Lower leg skin (tissue), 4 donors: Measurements from ENCODE around the gene OLFM4. TPM values are rescaled to one million over a fixed set of nuclear protein-coding genes. Genes with fewer than 3 reads are reported as not detected.

Experiments used
- DNase-seq, 2 donors: peaks; one replicate each; pipeline ENCODE4 v3.0.0-alpha.2; 2019; ENCODE audit warnings: low spot score in 2 of 2
- H3K4me3 ChIP-seq: fragments of 200-600 bp; sonication (generic); 2 replicates; pipeline ENCODE4 v1.5.1; 2017; ENCODE audit warnings: mild to moderate bottlenecking, low read depth; ENCODE audit not compliant: poor library complexity, severe bottlenecking
- POLR2A ChIP-seq, 2 donors: fragments of 450-650 bp; IDR thresholded peaks; one replicate each; pipeline ENCODE4 v1.6.1; 2016 to 2017; ENCODE audit warnings: antibody characterized with exemption in 2 of 2, mild to moderate bottlenecking in 1 of 2, moderate library complexity in 1 of 2
- WGBS, 2 donors: methylation state at CpG; one replicate each; pipeline ENCODE4 v1.1.5; 2018; 5-methylcytosine and 5-hydroxymethylcytosine counted together
- intact Hi-C: fragments of 100-400 bp; cut with DNase I; formaldehyde crosslinking; loops from one replicate; pipeline ENCODE4 v1.15.0; 2023; ENCODE audit warnings: low total_unique reads
- total RNA-seq, 4 donors: library from RNA; depleted of rRNA; stranded (reverse); fragments of >200 nt; gene quantifications; one replicate each; pipeline ENCODE4 v1.1.0, GENCODE V29; 2016
- TF ChIP-seq, protein P1 (sequence below), 3 donors: fragments of 450-650 bp; IDR thresholded peaks; one replicate each; pipeline ENCODE4 v1.5.1; 2016; ENCODE audit warnings: antibody characterized with exemption in 3 of 3, mild to moderate bottlenecking in 3 of 3, moderate library complexity in 2 of 3

OLFM4 gene
- total RNA-seq, 4 donors from 2014 or later = 0.34 to 0.88 (median 0.51) TPM

DNA sequence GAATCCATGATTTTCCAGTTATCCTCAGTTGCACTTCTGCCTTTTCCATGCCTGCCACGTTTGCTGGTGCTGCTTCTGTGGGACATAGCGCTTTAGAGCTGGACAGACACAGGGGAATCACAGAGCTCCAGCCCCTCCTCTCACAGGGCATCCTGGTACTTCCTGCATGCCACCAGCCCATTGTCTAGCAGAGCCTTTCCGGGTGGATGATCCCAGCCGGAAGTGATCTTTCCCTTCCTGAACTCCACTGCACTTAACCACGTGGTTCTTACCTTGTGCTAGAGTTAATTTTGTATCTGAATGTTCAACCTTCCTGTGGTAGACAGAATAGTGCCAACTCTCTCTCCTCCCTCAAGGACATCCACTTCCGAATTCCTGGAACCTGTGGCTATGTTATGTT, 12.6 kb upstream of the OLFM4 start:
- DNase-seq = no peak
- 76 to 78% methylated on average over 6 of the region's 6 CpGs for WGBS, 2 donors
- intact Hi-C loops = no loop called here
- no peak for TF ChIP-seq POLR2A (IDR thresholded peaks at IDR 0.05)
- TF ChIP-seq, protein P1, sequence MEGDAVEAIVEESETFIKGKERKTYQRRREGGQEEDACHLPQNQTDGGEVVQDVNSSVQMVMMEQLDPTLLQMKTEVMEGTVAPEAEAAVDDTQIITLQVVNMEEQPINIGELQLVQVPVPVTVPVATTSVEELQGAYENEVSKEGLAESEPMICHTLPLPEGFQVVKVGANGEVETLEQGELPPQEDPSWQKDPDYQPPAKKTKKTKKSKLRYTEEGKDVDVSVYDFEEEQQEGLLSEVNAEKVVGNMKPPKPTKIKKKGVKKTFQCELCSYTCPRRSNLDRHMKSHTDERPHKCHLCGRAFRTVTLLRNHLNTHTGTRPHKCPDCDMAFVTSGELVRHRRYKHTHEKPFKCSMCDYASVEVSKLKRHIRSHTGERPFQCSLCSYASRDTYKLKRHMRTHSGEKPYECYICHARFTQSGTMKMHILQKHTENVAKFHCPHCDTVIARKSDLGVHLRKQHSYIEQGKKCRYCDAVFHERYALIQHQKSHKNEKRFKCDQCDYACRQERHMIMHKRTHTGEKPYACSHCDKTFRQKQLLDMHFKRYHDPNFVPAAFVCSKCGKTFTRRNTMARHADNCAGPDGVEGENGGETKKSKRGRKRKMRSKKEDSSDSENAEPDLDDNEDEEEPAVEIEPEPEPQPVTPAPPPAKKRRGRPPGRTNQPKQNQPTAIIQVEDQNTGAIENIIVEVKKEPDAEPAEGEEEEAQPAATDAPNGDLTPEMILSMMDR (IDR thresholded peaks at IDR 0.05) = no peak
- no peak overlapping the region for H3K4me3 ChIP-seq

GRCh38 chr13:53017433-53017970, 11.1 kb upstream of the OLFM4 start:
- TF ChIP-seq, protein P1 (IDR thresholded peaks at IDR 0.05) = no peak
- TF ChIP-seq POLR2A (IDR thresholded peaks at IDR 0.05) = no peak
- 85 to 96% methylated on average over 5 of the region's 5 CpGs for WGBS, 2 donors
- DNase-seq = no peak
- H3K4me3 ChIP-seq = no peak overlapping the region
- intact Hi-C loops = no loop called here

GRCh38 chr13:53018690-53019647, 9.6 kb upstream of the OLFM4 start:
- DNase-seq = no peak
- TF ChIP-seq POLR2A (IDR thresholded peaks at IDR 0.05) = no peak
- TF ChIP-seq, protein P1 (IDR thresholded peaks at IDR 0.05) = no peak
- 87 to 89% methylated on average over 4 of the region's 4 CpGs for WGBS, 2 donors
- no peak overlapping the region for H3K4me3 ChIP-seq
- intact Hi-C loops = no loop called here

DNA sequence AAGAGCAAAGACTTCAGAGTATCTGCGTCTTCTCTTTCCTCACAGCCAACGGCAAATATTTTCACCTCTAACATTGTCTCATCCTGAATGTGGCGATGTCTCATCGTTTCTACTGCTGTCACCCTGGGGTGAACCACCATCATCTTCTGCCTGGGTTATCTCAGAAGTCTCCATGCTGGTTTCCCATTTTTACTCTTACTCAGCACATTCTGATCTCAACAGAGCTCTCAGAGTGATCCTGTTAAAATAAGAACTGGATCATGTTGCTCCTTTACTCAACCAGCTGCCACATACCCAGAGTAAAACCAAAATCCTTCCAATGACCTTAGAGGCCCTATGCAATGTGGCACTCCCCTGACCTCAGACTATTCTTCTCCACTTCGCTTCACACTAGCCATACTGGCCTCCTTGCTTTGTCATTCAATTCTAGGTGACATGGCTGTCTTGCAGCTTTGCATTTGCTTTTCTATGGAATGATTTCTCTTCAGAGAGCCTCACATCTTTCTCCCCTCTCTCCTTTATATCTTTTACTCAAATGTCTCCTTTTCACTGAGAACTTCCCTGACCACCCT, 7.8 kb upstream of the OLFM4 start:
- WGBS, 2 donors = 89 to 97% methylated on average over 5 of the region's 5 CpGs
- no peak overlapping the region for H3K4me3 ChIP-seq
- no peak for TF ChIP-seq POLR2A (IDR thresholded peaks at IDR 0.05)
- TF ChIP-seq, protein P1 (IDR thresholded peaks at IDR 0.05) = no peak
- intact Hi-C loops = no loop called here
- no peak for DNase-seq

- WGBS, 2 donors = 76 to 80% methylated on average over 2 of the region's 2 CpGs
- no peak for DNase-seq
- intact Hi-C loops = no loop called here
- no peak overlapping the region for H3K4me3 ChIP-seq
- TF ChIP-seq, protein P1 (IDR thresholded peaks at IDR 0.05) = no peak
- no peak for TF ChIP-seq POLR2A (IDR thresholded peaks at IDR 0.05)
These were observed 5.4 kb upstream of the OLFM4 start for GRCh38 chr13:53023246-53023645.
